GM18499 (cell line): Measurements from ENCODE around the gene FBL.

ENCODE experiments used
- ATAC-seq: cut with Tn5 transposase; IDR thresholded peaks from one replicate; pipeline ENCODE4 v1.9.1; 2021; ENCODE audit warnings: moderate number of reproducible peaks; ENCODE audit not compliant: insufficient read depth, unreplicated experiment

FBL gene

DNA sequence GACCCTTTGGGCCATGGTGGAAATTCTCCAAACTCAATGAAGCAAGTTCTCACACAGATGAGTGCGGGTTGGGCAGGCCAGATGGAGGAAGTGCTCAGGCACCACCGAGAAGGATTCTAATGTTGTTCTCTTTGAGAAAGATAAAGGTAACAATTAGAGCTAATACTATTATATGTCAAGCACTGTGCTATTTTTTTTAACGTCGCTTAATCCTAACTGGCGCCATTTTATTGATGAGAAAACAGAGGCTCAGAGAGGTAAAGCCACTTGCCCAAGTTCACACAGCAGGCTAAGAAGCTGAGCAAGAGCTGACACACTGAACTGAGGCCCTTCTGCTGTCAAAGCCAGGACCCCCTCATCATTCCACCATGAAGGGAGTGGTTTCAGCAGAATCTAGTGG lies 1.0 kb downstream of the FBL start:
- ATAC-seq, result no peak

DNA sequence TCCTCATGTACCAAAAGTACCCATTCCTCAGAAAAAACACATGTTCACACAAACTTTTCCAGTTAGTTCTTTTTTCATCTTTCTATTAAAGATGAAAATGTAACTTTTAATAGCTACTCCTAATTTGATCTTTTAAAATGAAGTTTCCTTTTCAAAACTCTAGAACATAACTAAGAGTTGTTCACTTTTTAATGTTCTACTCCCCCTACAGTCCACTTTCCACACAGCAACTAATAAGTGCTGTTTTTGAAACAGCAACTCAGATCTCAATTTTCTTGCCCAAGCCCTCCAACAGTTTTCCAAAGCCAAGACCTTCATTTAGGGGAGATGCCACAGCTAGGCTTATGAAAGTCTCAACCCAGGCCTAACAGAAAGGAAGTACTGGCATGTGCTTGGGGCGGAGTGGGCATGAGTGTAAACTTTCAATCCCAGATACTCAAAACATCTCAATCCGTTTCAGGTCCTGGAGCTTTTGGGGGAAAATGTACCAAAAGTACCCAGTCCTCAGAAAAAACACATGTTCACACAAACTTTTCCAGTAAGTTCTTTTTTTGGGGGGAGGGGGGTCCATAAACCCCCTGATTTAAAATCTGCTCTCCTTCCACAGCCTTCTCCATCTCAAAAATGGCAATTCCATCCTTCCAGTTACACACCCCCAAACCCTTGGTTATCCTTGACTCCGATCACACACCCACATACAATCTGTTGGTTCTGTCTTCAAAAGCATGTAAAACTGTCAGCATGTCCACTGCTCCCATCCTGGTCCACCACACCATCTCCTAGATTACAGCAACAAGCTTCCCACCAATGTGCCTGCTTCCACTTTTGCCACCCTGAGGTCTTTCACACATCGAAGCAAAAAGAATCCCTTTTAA lies 2.0 kb downstream of the FBL start:
- no peak for ATAC-seq

DNA sequence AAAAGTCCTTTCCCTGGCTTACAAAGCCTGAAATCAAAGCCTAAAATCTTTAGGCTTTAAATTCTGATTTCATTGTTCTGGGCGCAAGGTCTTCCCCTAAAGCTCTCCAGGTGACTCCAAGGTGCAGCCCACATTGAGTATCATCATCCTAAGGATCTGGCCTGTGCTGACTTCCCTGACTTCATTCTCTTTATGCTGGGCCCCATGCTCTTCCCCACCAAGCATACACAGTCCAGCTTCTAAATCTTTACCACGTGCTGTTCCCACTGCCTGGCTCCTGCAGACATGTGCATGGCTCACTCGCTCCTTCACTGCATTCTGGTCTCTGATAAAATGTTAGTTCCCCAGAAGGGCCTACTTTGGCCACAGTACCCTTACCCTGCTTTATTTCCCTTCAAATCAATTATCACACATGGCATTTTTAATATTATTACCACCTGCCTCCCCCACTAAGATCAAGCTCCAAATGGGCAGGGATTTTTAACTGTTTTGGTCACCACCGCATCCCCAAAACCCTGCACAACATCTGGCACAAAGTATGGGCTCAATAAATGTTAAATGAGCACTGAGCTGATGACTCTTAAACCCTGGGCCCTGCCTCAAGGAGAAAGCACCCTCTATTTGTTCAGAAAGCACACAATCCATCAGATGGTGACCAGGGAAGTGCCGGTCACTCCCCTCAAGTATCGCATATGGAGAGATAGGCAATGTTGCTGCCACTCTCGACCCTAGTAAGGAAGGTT lies 3.3 kb downstream of the FBL start:
- no peak for ATAC-seq

- no peak for ATAC-seq
Observed at GRCh38 chr19:39841041-39841440, 5.1 kb downstream of the FBL start.

GRCh38 chr19:39840492-39840891 lies 5.7 kb downstream of the FBL start:
- no peak for ATAC-seq

GRCh38 chr19:39839678-39840327 lies 6.4 kb downstream of the FBL start:
- ATAC-seq, result no peak

DNA sequence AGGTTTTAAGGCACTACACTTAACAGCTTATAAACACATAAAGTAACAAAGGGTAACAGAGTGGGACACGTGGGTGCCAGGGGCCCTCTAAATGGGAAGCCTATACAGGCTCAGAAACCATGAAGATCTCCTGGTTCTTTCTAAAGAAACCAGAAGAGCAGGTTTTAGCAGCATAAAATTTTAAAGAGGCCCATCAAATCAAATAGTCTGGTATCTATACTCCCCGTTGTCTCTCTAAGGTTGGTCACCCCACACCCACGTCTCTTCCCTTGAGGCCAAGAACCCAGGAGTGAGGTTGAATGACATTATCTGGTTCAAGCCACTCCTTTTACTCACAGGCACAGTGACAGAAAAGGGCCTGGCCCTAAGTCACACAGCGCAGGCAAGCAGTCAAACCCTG lies 7.6 kb downstream of the FBL start:
- no peak for ATAC-seq

GRCh38 chr19:39837978-39838377 lies 8.2 kb downstream of the FBL start:
- ATAC-seq, result no peak

DNA sequence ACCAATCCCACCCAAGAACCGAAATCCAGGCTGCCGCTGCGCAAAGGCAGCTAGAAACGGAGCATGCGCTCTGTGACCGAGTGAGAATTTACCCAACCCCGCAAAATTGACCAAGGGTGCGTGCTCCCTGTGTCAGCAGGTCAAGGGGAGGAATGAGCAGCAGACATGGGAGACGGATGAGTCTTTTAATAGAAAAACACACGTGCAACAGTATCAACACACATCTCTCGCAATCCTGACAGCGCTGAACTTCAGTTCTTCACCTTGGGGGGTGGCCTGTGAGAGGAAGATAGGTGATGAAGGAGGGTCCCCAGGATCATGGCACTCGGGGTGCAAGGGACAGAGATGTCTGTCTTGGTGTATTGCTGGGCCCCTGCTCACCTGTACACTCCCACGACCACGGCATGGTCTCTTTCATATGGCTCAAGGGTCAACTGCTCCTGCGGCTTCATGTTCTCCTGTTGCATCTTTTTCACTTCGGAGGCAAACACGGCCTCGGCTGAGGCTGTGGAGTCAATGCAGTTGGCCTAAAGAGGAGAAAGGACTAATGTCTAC lies 11.8 kb downstream of the FBL start:
- no peak for ATAC-seq

GRCh38 chr19:39833464-39834286 lies 12.5 kb downstream of the FBL start, which contains the start of gene DYRK1B:
TSS of gene DYRK1B (minus strand) at chr19:39834162. CDS start at chr19:39831867, 2,295 bp downstream.
- ATAC-seq, result peak; percentile 60

DNA sequence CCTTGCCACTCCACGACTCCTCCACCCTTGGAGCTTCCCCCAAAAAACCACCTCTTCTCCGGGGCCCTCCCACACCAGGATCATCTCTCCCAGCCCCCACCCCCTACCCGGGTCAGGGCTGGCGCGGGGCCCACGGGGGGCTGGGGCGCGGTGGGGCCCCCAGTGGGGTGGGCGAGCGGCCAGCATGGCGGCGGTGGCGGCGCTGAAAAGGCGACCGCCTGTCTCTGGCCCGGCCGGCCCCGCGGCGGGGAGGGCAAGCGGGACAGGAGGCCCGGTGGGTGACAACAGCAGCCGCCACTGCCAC lies 13.1 kb downstream of the FBL start:
- ATAC-seq, result no peak

DNA sequence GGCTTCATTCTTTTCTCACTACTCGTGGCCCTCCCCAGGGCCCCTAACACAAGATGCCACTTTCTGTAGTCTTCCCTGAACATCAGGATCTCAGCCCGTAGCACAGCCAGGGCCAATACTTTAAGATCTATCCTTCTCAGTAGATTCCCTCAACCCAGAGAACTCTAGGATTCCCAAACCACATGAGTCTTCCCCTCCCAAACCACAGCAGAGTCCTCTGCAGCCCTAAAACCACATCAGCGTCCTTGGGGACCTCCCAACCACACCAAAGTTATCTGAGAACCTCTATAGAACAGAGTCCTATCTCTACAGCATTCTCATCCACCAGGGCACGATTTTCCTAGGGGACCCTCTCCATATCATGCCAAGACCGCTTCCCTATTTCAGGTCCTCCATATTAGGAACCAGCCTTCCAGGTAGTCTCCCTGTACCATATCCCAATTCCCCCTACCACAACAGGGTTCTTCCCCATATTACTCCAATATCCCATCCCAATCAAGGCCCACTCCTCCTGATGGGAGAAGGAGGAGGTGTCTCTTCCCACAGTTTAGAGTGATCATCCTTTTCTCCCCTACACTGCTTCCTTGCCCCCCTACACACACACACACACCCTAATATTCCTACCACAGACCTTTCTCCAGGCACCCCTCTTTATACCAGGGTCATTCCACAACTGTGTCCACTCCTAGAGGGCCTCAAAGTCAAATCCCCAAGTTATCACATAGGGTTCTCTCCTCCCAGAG lies 13.7 kb downstream of the FBL start:
- no peak for ATAC-seq

GRCh38 chr19:39831679-39832078 lies 14.5 kb downstream of the FBL start:
- ATAC-seq, result no peak

GRCh38 chr19:39830847-39831246 lies 15.3 kb downstream of the FBL start:
- ATAC-seq, result no peak

GRCh38 chr19:39830406-39830805 lies 15.8 kb downstream of the FBL start:
- no peak for ATAC-seq

GRCh38 chr19:39829702-39830275 lies 16.4 kb downstream of the FBL start:
- no peak for ATAC-seq

- ATAC-seq, result no peak
Observed at GRCh38 chr19:39828654-39829032, 17.5 kb downstream of the FBL start.

GRCh38 chr19:39828015-39828653 lies 18.0 kb downstream of the FBL start:
- no peak for ATAC-seq

DNA sequence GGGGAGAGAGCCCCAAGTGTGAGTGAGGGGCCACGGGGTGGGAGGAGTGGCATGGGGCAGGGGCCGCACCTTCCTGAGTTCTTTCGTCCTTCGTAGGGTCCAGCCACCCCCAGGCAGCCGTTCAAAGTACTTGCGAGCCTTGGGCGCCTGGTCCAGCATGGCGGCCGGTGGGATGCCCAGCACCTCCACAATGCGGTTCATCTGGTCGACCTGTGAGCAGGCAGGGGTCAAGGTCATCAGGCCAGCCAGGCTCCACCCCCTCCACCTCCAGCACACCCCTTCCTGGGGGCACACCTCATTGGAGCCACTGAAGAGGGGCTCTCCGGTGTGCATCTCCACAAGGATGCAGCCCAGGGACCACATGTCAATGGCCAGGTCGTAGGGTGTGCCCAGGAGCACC lies 19.0 kb downstream of the FBL start:
- ATAC-seq, result no peak
